Esophagus muscularis mucosa (tissue), 3 donors: ENCODE measurements around the gene LRP10.

Source experiments
- CTCF ChIP-seq, 3 experiments: fragments of 200-600 bp in 2 of 3; fragments of 450-650 bp in 1 of 3; sonication (generic) in 2 of 3; IDR thresholded peaks; one replicate each; pipeline ENCODE4 v1.5.1; 2017 to 2019; ENCODE audit warnings: antibody characterized with exemption in 3 of 3, mild to moderate bottlenecking in 2 of 3, moderate library complexity in 1 of 3
- EP300 ChIP-seq: sonication (generic); formaldehyde crosslinking; IDR thresholded peaks from one replicate; pipeline ENCODE4 v1.6.1; 2017; ENCODE audit warnings: antibody characterized with exemption

GRCh38 chr14:22893706-22894105 is 22.2 kb downstream of the LRP10 start:
- TF ChIP-seq EP300 (no peak), CTCF (IDR thresholded peaks at IDR 0.05) (no peak)
